DND-41 (cell line): Measurements from ENCODE around the gene DPP3.
"Not testable (repeated sequence)": the region's sequence is repeated elsewhere in the genome, so short reads cannot be mapped to it uniquely, and the experiment has no call there.

Experiments used
- ATAC-seq: fragments of 200-7000 bp; cut with Tn5 transposase; 3 replicates; pipeline ENCODE4 v1.9.1; 2021; ENCODE audit warnings: low read depth; ENCODE audit not compliant: insufficient read depth
- DNase-seq: peaks from one replicate; pipeline ENCODE4 v3.0.0-alpha.2; 2020
- H2AFZ ChIP-seq: 2 replicates; pipeline ENCODE4 v1.6.0; 2012; ENCODE audit warnings: low read depth, low read length
- H3K27ac ChIP-seq: 2 replicates; pipeline ENCODE4 v1.5.1; 2012; ENCODE audit warnings: low read length, inconsistent platforms
- H3K27me3 ChIP-seq: fragments of 200-600 bp; sonication (generic); 2 replicates; pipeline ENCODE4 v1.6.0; 2012; ENCODE audit warnings: low read length, mild to moderate bottlenecking, inconsistent platforms; ENCODE audit not compliant: insufficient read depth, poor library complexity
- H3K36me3 ChIP-seq: 2 replicates; pipeline ENCODE4 v1.5.1; 2012; ENCODE audit warnings: low read length, inconsistent platforms; ENCODE audit not compliant: insufficient read depth
- H3K4me1 ChIP-seq: 2 replicates; pipeline ENCODE4 v1.5.1; 2012; ENCODE audit warnings: mild to moderate bottlenecking, low read length; ENCODE audit not compliant: insufficient read depth
- H3K4me2 ChIP-seq: 2 replicates; pipeline ENCODE4 v1.6.0; 2012; ENCODE audit warnings: mild to moderate bottlenecking, moderate library complexity, low read length, inconsistent platforms; ENCODE audit not compliant: insufficient read depth
- H3K4me3 ChIP-seq, 2 experiments: fragments of 200-600 bp in 1 of 2; shearing (Covaris generic) in 1 of 2; 2 replicates each; pipeline ENCODE4 v1.5.1; 2012 to 2016; ENCODE audit warnings: inconsistent platforms in 2 of 2, low read length in 2 of 2, mild to moderate bottlenecking in 2 of 2, low read depth in 1 of 2, moderate library complexity in 1 of 2
- H3K79me2 ChIP-seq: 2 replicates; pipeline ENCODE4 v1.6.0; 2012; ENCODE audit warnings: low read length, inconsistent platforms; ENCODE audit not compliant: insufficient read depth
- H3K9ac ChIP-seq: 2 replicates; pipeline ENCODE4 v1.6.0; 2012; ENCODE audit warnings: low read depth, mild to moderate bottlenecking, inconsistent platforms, low read length, moderate library complexity
- H3K9me3 ChIP-seq: 2 replicates; pipeline ENCODE4 v1.5.1; 2012; ENCODE audit warnings: low read length, moderate library complexity, mild to moderate bottlenecking, inconsistent platforms; ENCODE audit not compliant: insufficient read depth, severe bottlenecking
- H4K20me1 ChIP-seq: 2 replicates; pipeline ENCODE4 v1.6.0; 2012; ENCODE audit warnings: low read length; ENCODE audit not compliant: insufficient read depth
- CTCF ChIP-seq: IDR thresholded peaks from 2 replicates; pipeline ENCODE4 v1.5.1; 2012; ENCODE audit warnings: borderline replicate concordance, low read length, moderate library complexity, mild to moderate bottlenecking; ENCODE audit not compliant: poor library complexity, severe bottlenecking; ENCODE audit errors: extremely low read depth
- EZH2 ChIP-seq: IDR thresholded peaks from 3 replicates; pipeline ENCODE4 v1.6.1; 2012; ENCODE audit warnings: borderline replicate concordance, low read depth, mild to moderate bottlenecking, moderate library complexity, low read length, inconsistent platforms; ENCODE audit not compliant: severe bottlenecking

Gene DPP3

GRCh38 chr11:66543263-66544107 lies 63.3 kb downstream of the DPP3 start:
- Histone ChIP-seq H4K20me1 (no peaks in the 10 kb centered on the region), H3K27me3 (no peaks in the 10 kb centered on the region), H3K4me1 (peaks cover 32% of the 10 kb centered on the region), H3K4me3 (peak overlapping the region in 1 of 2 experiments; percentile 90; a peak in 2 of 4 replicates), H3K9ac (peak overlapping the region; percentile 91), H2AFZ (peak overlapping the region; percentile 15; the same call in 1 of the 2 replicates), H3K4me2 (peak overlapping the region; percentile 77), H3K36me3 (peaks cover 36% of the 10 kb centered on the region), H3K79me2 (peaks cover 8% of the 10 kb centered on the region), H3K27ac (peak overlapping the region; percentile 81), H3K9me3 (no peaks in the 10 kb centered on the region)
- peak; percentile 82 for DNase-seq
- TF ChIP-seq EZH2 (no peak), CTCF (peak; percentile 69)
- peak; percentile 76 for ATAC-seq

- not testable (repeated sequence) for H2AFZ ChIP-seq, H3K27me3 ChIP-seq, H3K9me3 ChIP-seq, H4K20me1 ChIP-seq, H3K79me2 ChIP-seq, ATAC-seq, DNase-seq
- Histone ChIP-seq H3K4me2 (peak overlapping the region; percentile 77), H3K4me1 (peaks cover 32% of the 10 kb centered on the region), H3K9ac (peak overlapping the region; percentile 91), H3K4me3 (peak overlapping the region; percentile 83 to 90; a peak in 3 of 4 replicates), H3K36me3 (peaks cover 22% of the 10 kb centered on the region), H3K27ac (peak overlapping the region; percentile 74)
Observed at GRCh38 chr11:66544952-66545351, 64.7 kb downstream of the DPP3 start.

GRCh38 chr11:66545701-66546367 lies 65.6 kb downstream of the DPP3 start, which contains the start of gene ZDHHC24:
Gene ZDHHC24 (minus strand): TSS chr11:66546048. CDS start chr11:66546003, 45 bp downstream.
- no peaks in the 10 kb centered on the region for H4K20me1 ChIP-seq
- ATAC-seq = peak; percentile 77
- peak within 1 kb of the TSS; percentile 74 for H3K27ac ChIP-seq
- H3K4me1 ChIP-seq = peaks cover 32% of the 10 kb centered on the region
- H3K27me3 ChIP-seq = no peaks in the 10 kb centered on the region
- peak within 1 kb of the TSS; percentile 95 for H2AFZ ChIP-seq
- H3K36me3 ChIP-seq = peaks cover 21% of the 10 kb centered on the region
- DNase-seq = peak; percentile 83
- H3K9ac ChIP-seq = peak within 1 kb of the TSS; percentile 91
- H3K9me3 ChIP-seq = no peaks in the 10 kb centered on the region
- H3K79me2 ChIP-seq = peaks cover 8% of the 10 kb centered on the region
- peak within 1 kb of the TSS; percentile 77 for H3K4me2 ChIP-seq
- peak within 1 kb of the TSS; percentile 83 to 90 for H3K4me3 ChIP-seq
- TF ChIP-seq CTCF (no peak), EZH2 (no peak)
